Spleen (tissue), 11 donors: Measurements from ENCODE around the gene RPP14. TPM values are rescaled to one million over a fixed set of nuclear protein-coding genes. Genes with fewer than 3 reads are reported as not detected.

ENCODE experiments used
- DNase-seq: peaks from one replicate; pipeline ENCODE4 v3.0.0-alpha.2; 2020
- H3K27ac ChIP-seq, 8 donors: fragments of 200-600 bp; sonication (generic) in 7 of 8; 1 replicate in 4 of 8; 2 replicates in 4 of 8; pipeline versions ENCODE4 v1.5.0 to v1.8.0; 2016 to 2021; ENCODE audit warnings: inconsistent platforms in 4 of 8, mild to moderate bottlenecking in 4 of 8, moderate library complexity in 1 of 8
- H3K27me3 ChIP-seq, 7 donors: fragments of 200-600 bp; sonication (generic) in 6 of 7; replicated peaks in 1 of 7; 1 replicate in 4 of 7; 2 replicates in 3 of 7; pipeline versions ENCODE4 v1.5.0 to v1.8.0; 2016 to 2021; ENCODE audit warnings: inconsistent platforms in 3 of 7, mild to moderate bottlenecking in 1 of 7
- H3K36me3 ChIP-seq, 6 donors: fragments of 200-600 bp; sonication (generic) in 5 of 6; 1 replicate in 4 of 6; 2 replicates in 2 of 6; pipeline versions ENCODE4 v1.5.0 to v1.8.0; 2016 to 2021; ENCODE audit warnings: inconsistent platforms in 2 of 6
- H3K4me1 ChIP-seq, 6 donors: fragments of 200-600 bp; sonication (generic) in 5 of 6; 1 replicate in 3 of 6; 2 replicates in 3 of 6; pipeline versions ENCODE4 v1.5.0 to v1.8.0; 2016 to 2021; ENCODE audit warnings: inconsistent platforms in 3 of 6
- H3K4me3 ChIP-seq, 8 donors: fragments of 200-600 bp; sonication (generic) in 7 of 8; 1 replicate in 4 of 8; 2 replicates in 4 of 8; pipeline versions ENCODE4 v1.5.0 to v1.8.0; 2016 to 2021; ENCODE audit warnings: inconsistent platforms in 4 of 8, mild to moderate bottlenecking in 4 of 8, moderate library complexity in 2 of 8
- H3K9me3 ChIP-seq, 8 donors: fragments of 200-600 bp; sonication (generic) in 7 of 8; 1 replicate in 4 of 8; 2 replicates in 4 of 8; pipeline versions ENCODE4 v1.5.0 to v1.8.0; 2016 to 2021; ENCODE audit warnings: inconsistent platforms in 4 of 8
- POLR2A ChIP-seq, 3 donors: fragments of 450-650 bp; IDR thresholded peaks; one replicate each; pipeline ENCODE4 v1.5.1; 2017; ENCODE audit warnings: antibody characterized with exemption in 3 of 3, mild to moderate bottlenecking in 1 of 3
- POLR2AphosphoS5 ChIP-seq, 3 donors: sonication (generic); formaldehyde crosslinking; IDR thresholded peaks; one replicate each; pipeline ENCODE4 v1.5.1; 2017; ENCODE audit warnings: antibody characterized with exemption in 3 of 3
- WGBS, 5 donors: extraction: QIAGEN DNeasy Blood & Tissue Kit in 3 of 5; methylation state at CpG; one replicate each; pipeline versions ENCODE4 v1.1.5 to v1.1.7; 2013 to 2018; 5-methylcytosine and 5-hydroxymethylcytosine counted together
- intact Hi-C: fragments of 100-400 bp; cut with DNase I; formaldehyde crosslinking; loops from one replicate; pipeline ENCODE4 v1.15.0; 2023; ENCODE audit warnings: low total_unique reads
- polyA plus RNA-seq, 3 donors: library from polyadenylated mRNA; stranded (reverse); fragments of 200-250 nt; gene quantifications; one replicate each; pipeline ENCODE4 v1.2.1, GENCODE V29; 2013
- total RNA-seq, 7 donors: library from RNA; depleted of rRNA in 3 of 7; stranded (reverse); fragments of >200 nt in 3 of 7; fragmentation: NEBNext Ultra II Directional in 4 of 7; extraction: Animal tissue kit (Norgen Biotek cat#: 25700) in 4 of 7; gene quantifications; one replicate each; pipeline versions ENCODE4 v1.1.0 to v1.2.1, GENCODE V29; 2016 to 2021
- TF ChIP-seq, protein P1 (sequence below), 11 experiments: fragments of 200-600 bp in 7 of 11; fragments of 450-650 bp in 4 of 11; sonication (generic) in 4 of 11; IDR thresholded peaks in 8 of 11; conservative IDR thresholded peaks in 3 of 11; 1 replicate in 7 of 11; 2 replicates in 4 of 11; pipeline versions ENCODE4 v1.4.0 to v1.8.0; 2016 to 2021; ENCODE audit warnings: antibody characterized with exemption in 11 of 11, inconsistent platforms in 4 of 11, mild to moderate bottlenecking in 1 of 11
- donor health status: healthy with polysubstance abuse.
- donor health status: DM: no; HTN: no; CAD: no; lungs with moderate emphysema.
- donor health status: DM: no; HTN: no; CAD: no.
- donor health status: Bipolar disorder and iron deficiency.
- donor health status: healthy.
- donor health status: DM: no; HTN: no; CAD: no.
- donor health status: DM: yes; HTN: yes; CAD: no.

RPP14 gene
- total and polyA plus RNA-seq, 10 donors: 6.2 to 21.3 (median 14.3) TPM

DNA sequence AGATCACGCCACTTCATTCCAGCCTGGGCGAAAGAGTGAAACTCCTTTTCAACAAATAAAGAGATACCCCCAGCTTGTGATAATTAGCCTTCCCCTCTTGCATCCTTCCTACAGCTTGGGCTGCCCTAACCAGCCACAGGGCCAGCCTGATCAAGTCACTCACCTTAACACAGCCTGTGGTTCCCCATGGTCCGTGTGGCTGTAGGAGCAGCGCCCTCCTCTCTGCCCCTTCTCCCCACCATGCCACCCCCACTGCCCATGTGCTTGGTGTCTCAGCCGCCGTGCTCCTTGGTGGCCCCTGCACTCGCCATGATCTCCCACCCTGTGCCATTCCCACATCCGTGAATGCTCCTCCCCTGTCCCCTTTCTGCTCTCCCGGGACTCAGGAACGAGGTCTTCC is 13.2 kb upstream of the RPP14 start:
- H3K27ac ChIP-seq: no peak overlapping the region
- H3K36me3 ChIP-seq: peaks cover 0 to 60% (median 22%) of the 10 kb centered on the region in 6 donors
- intact Hi-C loops: loop anchor here (10.0 kb wide), 1 partner anchor 48 kb away; no protein-coding TSS in a partner anchor
- H3K9me3 ChIP-seq: peaks cover 0 to 10% (median 0%) of the 10 kb centered on the region in 8 donors
- H3K27me3 ChIP-seq: no peaks in the 10 kb centered on the region
- 86 to 91% (median 90%) methylated on average over 10 of the region's 10 CpGs for WGBS, 5 donors
- peaks cover 0 to 22% (median 1%) of the 10 kb centered on the region in 6 donors for H3K4me1 ChIP-seq
- TF ChIP-seq, protein P1, sequence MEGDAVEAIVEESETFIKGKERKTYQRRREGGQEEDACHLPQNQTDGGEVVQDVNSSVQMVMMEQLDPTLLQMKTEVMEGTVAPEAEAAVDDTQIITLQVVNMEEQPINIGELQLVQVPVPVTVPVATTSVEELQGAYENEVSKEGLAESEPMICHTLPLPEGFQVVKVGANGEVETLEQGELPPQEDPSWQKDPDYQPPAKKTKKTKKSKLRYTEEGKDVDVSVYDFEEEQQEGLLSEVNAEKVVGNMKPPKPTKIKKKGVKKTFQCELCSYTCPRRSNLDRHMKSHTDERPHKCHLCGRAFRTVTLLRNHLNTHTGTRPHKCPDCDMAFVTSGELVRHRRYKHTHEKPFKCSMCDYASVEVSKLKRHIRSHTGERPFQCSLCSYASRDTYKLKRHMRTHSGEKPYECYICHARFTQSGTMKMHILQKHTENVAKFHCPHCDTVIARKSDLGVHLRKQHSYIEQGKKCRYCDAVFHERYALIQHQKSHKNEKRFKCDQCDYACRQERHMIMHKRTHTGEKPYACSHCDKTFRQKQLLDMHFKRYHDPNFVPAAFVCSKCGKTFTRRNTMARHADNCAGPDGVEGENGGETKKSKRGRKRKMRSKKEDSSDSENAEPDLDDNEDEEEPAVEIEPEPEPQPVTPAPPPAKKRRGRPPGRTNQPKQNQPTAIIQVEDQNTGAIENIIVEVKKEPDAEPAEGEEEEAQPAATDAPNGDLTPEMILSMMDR (IDR thresholded peaks at IDR 0.05 in 8 of 11, conservative IDR thresholded peaks at IDR 0.05 in 3 of 11): no peak
- peak in 1 of 3 donors; percentile 43 for TF ChIP-seq POLR2AphosphoS5 (IDR thresholded peaks at IDR 0.05)
- H3K4me3 ChIP-seq: no peak overlapping the region
- DNase-seq: no peak

DNA sequence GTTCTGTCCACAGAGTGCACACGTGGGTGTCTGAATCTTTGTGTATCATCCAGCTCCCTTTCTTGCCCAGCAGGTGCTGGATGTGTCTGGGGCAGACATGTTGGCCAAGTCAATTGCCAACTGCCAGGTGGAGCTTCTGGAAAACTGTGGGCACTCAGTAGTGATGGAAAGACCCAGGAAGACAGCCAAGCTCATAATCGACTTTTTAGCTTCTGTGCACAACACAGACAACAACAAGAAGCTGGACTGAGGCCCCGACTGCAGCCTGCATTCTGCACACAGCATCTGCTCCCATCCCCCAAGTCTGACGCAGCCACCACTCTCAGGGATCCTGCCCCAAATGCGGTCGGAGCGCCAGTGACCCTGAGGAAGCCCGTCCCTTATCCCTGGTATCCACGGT is 12.5 kb upstream of the RPP14 start:
- peaks cover 0 to 53% (median 19%) of the 10 kb centered on the region in 6 donors for H3K36me3 ChIP-seq
- no peak for DNase-seq
- H3K27me3 ChIP-seq: no peaks in the 10 kb centered on the region
- intact Hi-C loops: loop anchor here (10.0 kb wide), 1 partner anchor 49 kb away; no protein-coding TSS in a partner anchor
- no peak overlapping the region for H3K27ac ChIP-seq
- H3K9me3 ChIP-seq: peaks cover 0 to 10% (median 0%) of the 10 kb centered on the region in 8 donors
- no peak for TF ChIP-seq POLR2A (IDR thresholded peaks at IDR 0.05)
- TF ChIP-seq, protein P1 (IDR thresholded peaks at IDR 0.05 in 8 of 11, conservative IDR thresholded peaks at IDR 0.05 in 3 of 11): no peak
- no peak for TF ChIP-seq POLR2AphosphoS5 (IDR thresholded peaks at IDR 0.05)
- H3K4me1 ChIP-seq: peaks cover 0 to 22% (median 0%) of the 10 kb centered on the region in 6 donors
- no peak overlapping the region for H3K4me3 ChIP-seq
- WGBS, 5 donors: 81 to 90% (median 85%) methylated on average over 9 of the region's 9 CpGs

DNA sequence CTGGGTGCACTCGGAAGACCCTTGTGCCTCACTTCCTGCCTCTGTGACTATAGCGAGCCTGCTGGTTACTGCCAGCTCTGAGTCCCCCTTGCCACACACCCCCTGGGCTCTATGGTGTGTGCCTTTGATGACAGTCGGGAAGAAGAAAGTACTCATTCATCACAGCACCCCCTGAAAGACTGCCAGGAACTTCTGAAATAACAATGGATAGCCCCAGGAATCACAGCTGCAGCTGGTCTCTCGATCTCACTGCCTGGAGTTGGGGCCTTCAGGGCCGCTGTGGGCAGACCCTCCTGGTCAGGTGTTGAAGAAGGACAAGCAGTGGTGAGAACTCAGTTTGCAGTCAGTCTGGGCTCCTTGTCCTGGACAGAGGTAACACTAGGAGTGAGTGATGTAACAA is 9.8 kb upstream of the RPP14 start:
- Histone ChIP-seq H3K27me3 (peaks cover 0 to 4% (median 0%) of the 10 kb centered on the region in 7 donors), H3K27ac (peak overlapping the region in 3 of 8 donors; percentile 8 to 24 (median 15)), H3K9me3 (peaks cover 0 to 11% (median 4%) of the 10 kb centered on the region in 8 donors), H3K4me1 (peaks cover 0 to 36% (median 5%) of the 10 kb centered on the region in 6 donors), H3K4me3 (no peak overlapping the region), H3K36me3 (peaks cover 0 to 43% (median 16%) of the 10 kb centered on the region in 6 donors)
- 66 to 82% (median 79%) methylated on average over 2 to 5 of the region's 5 CpGs for WGBS, 5 donors
- TF ChIP-seq, protein P1 (IDR thresholded peaks at IDR 0.05 in 8 of 11, conservative IDR thresholded peaks at IDR 0.05 in 3 of 11): no peak
- TF ChIP-seq POLR2A (IDR thresholded peaks at IDR 0.05) (no peak), POLR2AphosphoS5 (IDR thresholded peaks at IDR 0.05) (peak in 1 of 3 donors; percentile 12)
- intact Hi-C loops: loop anchor here (10.0 kb wide), 1 partner anchor 51 kb away; no protein-coding TSS in a partner anchor
- no peak for DNase-seq

DNA sequence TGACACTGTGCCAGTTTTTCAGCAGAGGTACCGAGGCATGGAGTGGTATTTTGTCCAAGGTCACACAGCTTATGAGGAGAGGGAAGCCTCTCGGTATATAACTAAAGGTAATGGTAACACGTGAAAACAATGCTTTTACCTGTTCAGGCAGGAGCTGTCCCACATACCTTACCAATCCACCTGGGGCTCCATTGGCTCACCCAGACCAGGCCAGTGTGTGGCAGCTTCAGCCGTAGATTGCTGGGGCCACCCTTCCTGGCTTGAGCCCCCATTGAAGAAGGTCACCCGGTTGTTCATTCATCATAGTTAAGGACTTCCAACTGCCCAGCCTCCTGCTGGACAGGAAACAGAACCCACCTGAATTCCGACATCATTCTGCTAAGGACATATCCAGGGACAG is 9.2 kb upstream of the RPP14 start:
- intact Hi-C loops: loop anchor here (10.0 kb wide), 1 partner anchor 52 kb away; no protein-coding TSS in a partner anchor
- no peak for DNase-seq
- Histone ChIP-seq H3K4me3 (no peak overlapping the region), H3K4me1 (peaks cover 0 to 36% (median 5%) of the 10 kb centered on the region in 6 donors), H3K9me3 (peaks cover 0 to 17% (median 10%) of the 10 kb centered on the region in 8 donors), H3K27me3 (peaks cover 0 to 5% (median 0%) of the 10 kb centered on the region in 7 donors), H3K27ac (peak overlapping the region in 3 of 8 donors; percentile 8 to 24 (median 15)), H3K36me3 (peaks cover 0 to 37% (median 16%) of the 10 kb centered on the region in 6 donors)
- TF ChIP-seq, protein P1 (IDR thresholded peaks at IDR 0.05 in 8 of 11, conservative IDR thresholded peaks at IDR 0.05 in 3 of 11): no peak
- TF ChIP-seq POLR2A (IDR thresholded peaks at IDR 0.05) (no peak), POLR2AphosphoS5 (IDR thresholded peaks at IDR 0.05) (peak in 1 of 3 donors; percentile 1)
- 68 to 81% (median 70%) methylated on average over 6 of the region's 6 CpGs for WGBS, 5 donors
